Measurements from ENCODE around the gene ZBTB18.
"Not testable (repeated sequence)": the region's sequence is repeated elsewhere in the genome, so short reads cannot be mapped to it uniquely, and the experiment has no call there.

The ZBTB18 gene

DNA sequence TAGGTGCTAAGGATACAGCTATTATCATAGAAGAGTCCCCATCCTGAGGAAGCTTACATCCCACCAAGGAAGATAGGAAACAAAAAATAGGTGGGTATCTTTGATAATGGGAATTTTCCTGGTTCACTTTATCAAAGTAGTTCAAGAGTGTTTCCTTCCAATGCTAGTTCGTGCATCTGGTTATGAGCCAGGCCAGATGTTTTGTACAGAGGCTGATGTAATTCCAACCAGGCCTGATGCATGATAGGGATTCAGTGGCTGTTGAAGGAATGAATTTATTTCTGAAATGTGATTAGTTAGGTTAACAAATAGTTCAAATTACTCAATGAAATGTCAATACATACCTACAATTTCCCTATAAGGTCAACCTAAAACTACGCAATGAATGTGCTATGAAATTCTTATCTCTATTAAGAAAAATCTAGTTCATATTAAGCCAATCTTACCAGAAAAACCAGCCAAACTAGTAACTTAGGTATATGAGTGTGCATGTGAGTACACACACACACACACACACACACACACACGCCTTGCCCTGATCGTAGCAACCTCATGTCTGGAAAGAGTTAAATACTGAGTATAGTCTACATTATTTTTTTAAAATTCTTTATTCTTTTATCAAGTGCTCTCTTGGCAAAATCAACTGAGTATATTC is 9.5 kb upstream of the ZBTB18 start:
- in situ Hi-C loops (cut with MboI; ENCODE audit: low sequenced_read_pairs), result no loop called here

DNA sequence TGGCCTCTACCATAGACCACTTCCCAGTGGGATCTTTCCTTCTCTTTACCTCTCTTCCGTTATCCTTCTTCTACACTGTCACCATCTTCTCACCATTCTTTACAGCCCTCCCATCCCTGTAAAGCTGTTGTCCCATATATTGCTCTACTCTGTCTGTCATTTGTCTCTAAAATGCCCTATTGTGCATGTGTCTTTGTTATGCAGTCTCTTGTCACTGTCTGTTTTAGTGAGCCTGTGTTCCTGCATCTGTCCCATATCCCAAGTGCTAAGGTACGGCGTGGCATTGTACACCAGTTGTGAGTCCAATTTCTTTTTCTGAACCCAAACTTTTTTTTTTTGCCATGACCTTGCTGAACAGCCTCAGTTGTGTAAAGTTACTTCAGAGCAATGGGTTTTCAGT is 8.8 kb upstream of the ZBTB18 start:
- in situ Hi-C loops (cut with MboI; ENCODE audit: low sequenced_read_pairs), result no loop called here

DNA sequence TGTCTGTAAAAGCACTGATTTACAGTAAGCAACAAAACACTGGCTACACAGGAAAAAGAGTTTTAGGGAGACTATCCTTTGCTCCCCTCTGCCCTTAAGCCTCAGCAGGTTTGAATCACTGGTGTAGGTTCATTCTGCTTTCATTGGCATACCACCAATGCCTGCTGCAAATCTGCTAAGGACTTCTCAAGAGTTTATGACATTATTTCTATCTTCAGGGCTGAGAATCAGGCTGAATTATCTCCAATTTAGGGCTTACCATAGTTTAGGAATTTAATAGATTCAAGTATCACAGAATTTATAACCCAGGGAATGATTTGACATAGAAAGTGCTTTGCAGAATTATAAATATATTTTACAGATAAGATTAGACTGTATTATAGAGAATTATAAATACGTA is 6.7 kb upstream of the ZBTB18 start:
- in situ Hi-C loops (cut with MboI; ENCODE audit: low sequenced_read_pairs), result no loop called here

DNA sequence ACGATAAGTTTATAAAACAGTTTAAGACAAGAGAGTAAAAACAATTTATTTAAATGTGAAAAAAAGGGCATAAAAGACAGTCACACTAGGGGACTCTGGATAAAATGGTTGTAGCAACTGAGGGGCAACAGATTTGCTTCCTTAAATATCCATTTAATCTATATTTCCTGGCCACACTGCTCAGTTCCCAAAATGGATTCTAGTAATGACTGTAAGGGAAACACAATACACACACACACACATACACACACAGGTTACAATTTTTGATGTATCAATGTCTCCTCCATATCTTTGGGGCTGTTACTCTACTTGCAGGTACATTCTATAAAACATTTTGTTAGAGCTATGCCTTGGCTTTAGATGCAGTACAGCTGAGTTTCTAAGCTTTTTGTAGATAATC is 4.8 kb upstream of the ZBTB18 start:
- in situ Hi-C loops (cut with MboI; ENCODE audit: low sequenced_read_pairs), result not testable (repeated sequence)

DNA sequence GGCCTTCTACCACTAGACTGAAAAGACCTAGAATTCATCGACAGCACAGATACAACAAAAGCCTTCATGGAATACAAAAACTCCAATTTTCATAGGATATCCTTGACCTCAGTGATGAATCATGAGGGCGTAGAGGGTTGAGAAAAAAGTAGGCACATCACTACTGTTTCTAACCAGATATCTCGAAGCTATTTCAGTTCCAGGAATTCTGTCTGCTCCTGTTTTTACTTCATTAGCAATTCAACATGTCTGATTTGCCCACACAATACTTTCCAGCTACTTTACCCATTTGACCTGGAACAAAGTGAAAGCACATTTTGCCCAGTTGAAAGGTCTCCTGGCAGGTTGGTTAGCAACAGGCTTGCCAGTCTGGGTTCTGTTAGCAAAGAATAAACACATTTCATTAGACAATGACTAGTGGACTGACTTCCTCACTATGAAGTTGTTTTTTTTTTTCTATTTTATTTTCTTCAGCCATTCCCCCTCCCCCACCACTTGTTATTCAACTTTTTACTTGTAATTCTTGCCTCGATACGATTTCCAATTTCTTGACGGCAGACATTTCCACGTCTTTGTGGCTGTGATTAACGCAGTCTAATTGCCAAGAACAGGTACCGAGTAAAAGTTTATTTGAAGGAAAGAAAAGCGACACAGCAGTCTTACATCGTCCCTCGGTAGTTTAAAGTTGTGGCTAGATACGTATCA is 4.0 kb upstream of the ZBTB18 start:
- in situ Hi-C loops (cut with MboI; ENCODE audit: low sequenced_read_pairs), result no loop called here

DNA sequence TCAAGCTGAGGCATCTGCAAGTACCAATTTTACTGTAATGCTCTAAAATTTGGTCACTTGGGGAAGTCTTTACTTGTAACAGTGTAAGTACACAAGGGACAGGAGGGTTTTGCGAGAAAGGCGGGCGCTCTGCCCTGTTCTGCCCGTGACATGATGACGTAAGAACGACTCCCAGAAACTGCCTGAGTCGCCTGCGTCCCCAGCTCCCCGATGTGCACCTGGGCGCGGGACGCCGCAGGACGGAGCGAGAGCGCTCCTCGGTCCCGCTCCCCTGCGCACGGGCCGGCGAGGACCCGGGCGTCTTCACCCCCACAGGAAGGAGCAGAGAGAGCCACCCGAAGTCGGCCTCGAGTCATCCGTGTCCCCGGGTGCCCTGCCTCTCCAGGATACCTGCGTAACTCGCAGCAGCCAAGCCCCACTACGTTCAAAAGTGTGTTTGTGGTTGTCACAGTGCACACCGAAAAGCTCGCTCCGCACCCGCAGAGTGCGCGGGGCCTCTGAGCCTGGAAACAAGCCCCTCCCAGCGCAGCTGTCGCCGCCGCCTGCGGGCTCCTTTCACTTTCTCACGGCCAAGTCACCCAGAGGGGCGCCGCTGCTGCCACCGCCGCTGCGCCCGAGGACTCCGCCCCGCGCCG is 3.3 kb upstream of the ZBTB18 start:
- in situ Hi-C loops (cut with MboI; ENCODE audit: low sequenced_read_pairs), result no loop called here

DNA sequence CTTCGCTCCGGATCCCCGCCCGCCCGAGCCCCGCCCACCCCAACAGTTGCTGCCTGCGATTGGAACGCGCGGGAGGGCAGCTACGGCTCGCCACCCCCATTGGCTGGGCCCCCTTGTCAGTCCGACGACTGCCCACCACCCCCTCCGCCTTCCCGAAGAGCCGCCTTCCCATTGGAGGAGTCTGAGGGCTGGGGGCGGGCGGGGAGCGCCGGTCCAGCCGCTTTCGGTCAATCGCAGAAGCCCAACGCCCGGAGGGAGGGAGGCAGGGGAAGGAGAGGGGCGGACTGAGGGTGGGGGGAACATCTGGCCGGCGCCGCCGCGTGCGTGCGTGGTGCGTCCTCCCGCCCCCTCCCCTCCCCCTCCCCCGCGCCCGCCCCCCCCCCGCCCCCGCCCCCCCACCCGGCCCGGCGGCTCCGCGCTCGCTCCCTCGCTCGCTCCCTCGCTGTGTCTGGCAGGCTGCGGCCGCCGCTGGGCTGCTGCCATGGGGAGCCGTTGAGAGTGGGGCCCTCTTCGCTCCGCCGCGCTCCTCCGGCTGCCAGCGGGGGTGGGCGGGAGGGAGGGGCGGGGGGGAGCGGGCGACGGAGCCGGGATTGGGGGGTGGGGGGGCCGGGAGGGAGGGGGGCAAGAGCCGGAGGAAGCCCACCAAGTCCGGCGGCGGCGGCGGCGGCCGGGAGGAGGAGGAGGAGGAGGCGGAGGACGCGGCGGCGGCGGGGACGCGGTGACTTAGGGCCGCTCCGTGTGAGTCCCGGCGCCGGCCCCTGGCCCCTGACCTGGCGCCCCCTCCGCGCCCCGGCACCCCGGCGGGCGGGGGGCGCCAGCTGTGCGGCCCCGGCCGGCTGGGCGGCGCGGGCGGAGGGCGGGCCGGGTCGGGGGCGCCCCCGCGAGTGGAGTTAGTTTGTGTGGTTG is 2.6 kb upstream of the ZBTB18 start:
- in situ Hi-C loops (cut with MboI; ENCODE audit: low sequenced_read_pairs), result no loop called here

DNA sequence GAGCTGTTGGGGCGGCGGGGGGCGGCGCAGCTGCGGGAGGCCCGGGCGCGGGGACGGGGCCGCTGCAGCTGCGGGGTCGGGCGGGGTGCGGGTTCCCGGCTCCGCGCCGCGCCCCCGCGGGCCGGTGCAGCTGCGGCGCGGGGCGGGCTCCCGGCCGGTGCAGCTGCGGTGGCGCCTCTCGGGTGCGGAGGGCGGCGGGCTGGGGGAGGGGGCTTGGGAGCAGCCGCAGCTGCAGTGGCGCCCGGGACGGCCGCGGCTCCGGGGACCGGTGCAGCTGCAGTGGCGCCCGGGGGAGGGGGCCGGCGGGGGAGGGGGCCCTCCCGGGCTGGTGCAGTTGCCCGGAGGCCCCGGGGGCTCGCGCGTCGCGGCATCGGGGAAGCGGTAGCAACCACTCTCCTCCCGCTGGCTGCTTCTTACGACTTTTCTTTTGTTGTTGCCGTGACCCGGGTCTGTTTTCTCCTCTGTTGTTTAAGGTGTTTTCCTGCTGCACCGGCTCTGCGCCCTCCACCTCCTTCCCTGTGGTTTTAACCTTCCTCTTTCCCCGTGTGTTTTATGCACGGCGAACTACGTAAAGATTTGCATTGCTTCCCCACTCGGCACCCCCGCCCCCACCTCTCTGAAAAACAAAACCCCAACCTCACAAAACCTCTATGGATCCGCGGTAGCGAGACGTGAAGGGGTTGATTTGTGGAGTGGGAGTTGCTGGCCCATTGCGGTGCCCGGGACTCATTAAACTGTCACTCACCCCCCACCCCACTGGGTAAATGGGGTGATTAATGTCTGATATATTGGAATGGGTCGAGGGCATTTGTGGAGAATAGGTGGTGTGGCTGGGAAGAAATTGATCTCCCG is 1.7 kb upstream of the ZBTB18 start:
- in situ Hi-C loops (cut with MboI; ENCODE audit: low sequenced_read_pairs), result no loop called here

DNA sequence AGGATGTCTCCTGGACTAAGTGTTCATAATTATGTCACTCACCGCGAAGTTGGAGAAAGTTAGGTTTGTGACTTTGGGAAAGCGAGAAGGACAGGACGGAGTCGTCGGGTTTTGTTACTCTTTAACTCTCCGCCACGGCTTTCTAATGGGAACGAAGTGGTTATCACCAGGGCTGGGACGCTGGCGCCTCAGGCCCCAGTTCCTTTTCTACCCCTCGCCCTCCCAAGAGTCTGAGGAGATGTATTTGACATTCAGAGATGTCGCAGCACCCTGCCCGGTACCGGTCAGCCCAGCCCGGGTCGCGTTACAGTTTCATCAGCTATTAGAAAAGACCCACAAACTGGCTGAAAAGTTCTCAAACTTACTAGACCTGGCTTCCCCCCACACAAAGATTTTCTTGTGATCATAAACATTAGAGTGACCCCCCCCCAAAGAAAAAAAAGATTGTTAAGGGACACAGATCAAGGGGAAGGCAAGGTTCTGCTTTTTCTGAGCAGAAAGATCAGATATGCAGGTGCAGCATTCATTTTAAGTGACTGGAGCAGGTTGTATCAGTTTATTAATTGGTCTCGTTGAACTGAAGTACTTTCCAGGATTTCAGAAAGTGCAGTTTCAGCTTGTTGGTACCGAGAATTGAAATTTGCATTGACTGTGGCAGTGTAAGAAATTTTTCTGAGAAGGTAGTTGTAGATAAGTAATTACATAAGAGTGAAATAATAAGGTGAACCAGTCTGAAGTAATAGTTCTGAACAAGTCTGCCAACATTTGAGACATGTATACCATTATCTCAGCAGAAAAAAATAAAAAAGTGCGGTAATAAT is 859 bp upstream of the ZBTB18 start:
- in situ Hi-C loops (cut with MboI; ENCODE audit: low sequenced_read_pairs), result no loop called here

DNA sequence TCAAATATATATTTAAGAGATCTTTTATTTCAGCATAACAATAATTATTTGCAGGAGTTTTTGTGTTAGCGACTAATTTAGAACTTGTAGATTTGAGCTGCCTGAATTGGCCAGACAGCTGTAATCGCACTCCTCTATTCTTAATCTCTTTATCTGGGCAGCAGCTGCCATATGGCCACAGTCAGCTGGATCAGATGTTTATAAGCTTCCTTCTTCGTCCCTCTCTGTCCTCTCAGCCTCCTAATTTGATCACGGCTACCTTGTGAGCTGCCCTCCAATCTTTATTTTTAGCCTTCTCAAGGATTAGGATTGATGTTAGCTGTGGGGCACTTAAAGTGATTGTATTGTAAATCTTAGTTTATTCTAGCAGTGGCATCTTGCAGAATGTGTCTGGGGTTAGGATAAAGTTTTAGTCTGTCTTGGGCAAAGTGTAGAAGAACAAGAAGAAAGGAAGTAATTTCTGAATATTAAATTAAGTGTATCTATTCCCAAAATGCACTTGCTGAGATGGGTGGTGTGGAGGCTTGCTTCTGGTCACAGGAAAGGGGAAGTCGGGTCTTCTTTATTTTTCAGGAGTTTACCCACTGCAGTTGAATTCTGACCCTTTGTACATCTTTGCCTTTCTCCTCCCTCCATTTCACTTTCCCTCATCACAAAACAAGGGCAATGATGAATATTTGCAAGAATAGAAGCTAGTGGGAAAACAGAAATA is 1.1 kb downstream of the ZBTB18 start:
- in situ Hi-C loops (cut with MboI; ENCODE audit: low sequenced_read_pairs), result no loop called here

DNA sequence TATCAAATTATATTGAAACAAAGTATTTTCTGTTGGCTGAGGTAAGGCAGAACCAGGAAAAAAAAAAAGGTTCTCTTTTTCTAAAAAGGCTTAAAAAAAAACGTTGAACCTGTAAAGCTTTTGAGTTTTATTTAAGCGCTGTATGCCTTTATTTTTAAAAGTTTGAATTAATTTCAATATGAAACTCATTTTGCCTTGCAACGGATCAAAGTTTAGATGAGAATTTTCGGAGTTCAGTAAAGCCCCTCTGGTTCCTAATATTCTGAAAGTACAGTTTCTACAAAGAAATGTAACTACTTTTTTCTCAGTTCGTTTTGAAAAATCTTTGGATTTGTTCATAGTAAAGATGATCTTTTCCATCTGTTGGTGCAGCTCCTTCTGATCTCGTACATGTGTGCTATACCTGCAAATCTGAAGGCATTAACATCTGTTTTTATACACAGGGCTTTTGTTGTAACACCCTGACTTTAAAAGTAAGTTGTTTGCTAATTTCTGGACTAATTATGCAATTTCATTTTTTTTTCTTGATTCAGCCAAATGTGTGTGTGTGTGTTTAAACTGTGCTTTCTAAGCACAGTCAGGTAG is 1.7 kb downstream of the ZBTB18 start:
- in situ Hi-C loops (cut with MboI; ENCODE audit: low sequenced_read_pairs), result no loop called here

DNA sequence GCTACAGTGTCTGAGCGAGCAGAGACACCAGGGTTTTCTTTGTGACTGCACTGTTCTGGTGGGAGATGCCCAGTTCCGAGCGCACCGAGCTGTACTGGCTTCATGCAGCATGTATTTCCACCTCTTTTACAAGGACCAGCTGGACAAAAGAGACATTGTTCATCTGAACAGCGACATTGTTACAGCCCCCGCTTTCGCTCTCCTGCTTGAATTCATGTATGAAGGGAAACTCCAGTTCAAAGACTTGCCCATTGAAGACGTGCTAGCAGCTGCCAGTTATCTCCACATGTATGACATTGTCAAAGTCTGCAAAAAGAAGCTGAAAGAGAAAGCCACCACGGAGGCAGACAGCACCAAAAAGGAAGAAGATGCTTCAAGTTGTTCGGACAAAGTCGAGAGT is 2.7 kb downstream of the ZBTB18 start:
- in situ Hi-C loops (cut with MboI; ENCODE audit: low sequenced_read_pairs), result no loop called here

DNA sequence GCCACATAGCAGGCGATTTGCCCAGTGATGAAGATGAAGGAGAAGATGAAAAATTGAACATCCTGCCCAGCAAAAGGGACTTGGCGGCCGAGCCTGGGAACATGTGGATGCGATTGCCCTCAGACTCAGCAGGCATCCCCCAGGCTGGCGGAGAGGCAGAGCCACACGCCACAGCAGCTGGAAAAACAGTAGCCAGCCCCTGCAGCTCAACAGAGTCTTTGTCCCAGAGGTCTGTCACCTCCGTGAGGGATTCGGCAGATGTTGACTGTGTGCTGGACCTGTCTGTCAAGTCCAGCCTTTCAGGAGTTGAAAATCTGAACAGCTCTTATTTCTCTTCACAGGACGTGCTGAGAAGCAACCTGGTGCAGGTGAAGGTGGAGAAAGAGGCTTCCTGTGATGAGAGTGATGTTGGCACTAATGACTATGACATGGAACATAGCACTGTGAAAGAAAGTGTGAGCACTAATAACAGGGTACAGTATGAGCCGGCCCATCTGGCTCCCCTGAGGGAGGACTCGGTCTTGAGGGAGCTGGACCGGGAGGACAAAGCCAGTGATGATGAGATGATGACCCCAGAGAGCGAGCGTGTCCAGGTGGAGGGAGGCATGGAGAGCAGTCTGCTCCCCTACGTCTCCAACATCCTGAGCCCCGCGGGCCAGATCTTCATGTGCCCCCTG is 3.3 kb downstream of the ZBTB18 start:
- in situ Hi-C loops (cut with MboI; ENCODE audit: low sequenced_read_pairs), result no loop called here

DNA sequence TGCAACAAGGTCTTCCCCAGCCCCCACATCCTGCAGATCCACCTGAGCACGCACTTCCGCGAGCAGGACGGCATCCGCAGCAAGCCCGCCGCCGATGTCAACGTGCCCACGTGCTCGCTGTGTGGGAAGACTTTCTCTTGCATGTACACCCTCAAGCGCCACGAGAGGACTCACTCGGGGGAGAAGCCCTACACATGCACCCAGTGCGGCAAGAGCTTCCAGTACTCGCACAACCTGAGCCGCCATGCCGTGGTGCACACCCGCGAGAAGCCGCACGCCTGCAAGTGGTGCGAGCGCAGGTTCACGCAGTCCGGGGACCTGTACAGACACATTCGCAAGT is 3.8 kb downstream of the ZBTB18 start:
- in situ Hi-C loops (cut with MboI; ENCODE audit: low sequenced_read_pairs), result no loop called here

DNA sequence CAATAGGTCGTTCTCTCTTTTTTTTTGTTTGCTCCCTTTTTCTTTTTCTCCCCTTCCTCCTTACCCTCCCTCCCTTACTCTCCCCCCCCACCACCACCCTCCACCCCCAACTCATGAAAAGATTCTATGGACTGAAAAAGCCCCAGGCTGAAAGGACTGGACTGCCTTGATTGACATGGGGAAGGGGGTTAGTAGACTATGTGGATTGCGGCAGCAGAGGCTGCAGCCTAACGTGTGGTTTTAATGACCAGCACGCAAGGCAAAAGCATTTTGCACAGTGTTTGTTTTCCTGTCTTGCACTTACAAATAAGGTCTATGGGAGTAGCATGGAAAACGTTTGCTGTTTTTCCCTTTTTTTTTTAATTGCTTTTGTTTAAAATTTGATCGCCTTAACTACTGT is 5.5 kb downstream of the ZBTB18 start:
- in situ Hi-C loops (cut with MboI; ENCODE audit: low sequenced_read_pairs), result no loop called here

DNA sequence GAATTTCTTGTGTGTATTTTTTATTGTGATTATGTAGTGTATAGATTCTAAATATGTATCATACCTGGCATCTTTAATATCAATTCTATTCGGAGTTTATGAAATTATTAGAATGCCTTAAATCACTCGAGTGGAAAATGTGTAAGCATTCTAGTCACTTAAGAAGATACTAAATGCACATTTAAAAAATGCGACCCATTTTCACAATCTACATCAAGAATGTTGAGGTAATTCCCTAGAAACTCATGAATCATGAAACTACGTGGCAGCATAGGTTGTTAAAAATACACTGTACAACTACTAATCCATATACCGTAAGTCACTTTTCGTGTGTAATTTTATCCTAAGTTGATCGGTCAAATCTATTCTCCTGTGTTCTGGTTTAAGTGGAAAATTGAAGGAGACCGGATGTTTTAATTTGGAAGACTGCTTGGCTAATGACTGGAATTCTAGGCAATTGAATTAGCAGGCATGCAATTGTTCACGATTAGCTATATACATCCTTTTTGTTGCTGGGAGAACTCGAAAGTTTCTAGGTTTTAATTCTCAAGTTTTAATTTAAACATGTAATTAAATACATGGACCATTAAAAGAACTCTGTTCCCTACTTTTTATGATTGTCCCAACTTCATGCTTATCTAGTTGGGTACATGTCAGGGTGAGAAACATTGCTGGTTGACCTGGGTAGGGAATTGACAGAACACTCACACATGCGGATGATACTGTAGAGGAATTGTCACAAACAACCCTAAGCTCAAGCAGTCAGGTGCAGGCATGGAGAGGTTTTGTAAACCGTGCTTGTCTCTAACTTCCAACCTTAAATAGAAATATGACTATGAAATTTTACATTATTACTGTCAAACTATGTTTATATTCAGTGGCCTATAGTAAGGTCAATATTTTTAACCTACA is 6.6 kb downstream of the ZBTB18 start:
- in situ Hi-C loops (cut with MboI; ENCODE audit: low sequenced_read_pairs), result no loop called here

DNA sequence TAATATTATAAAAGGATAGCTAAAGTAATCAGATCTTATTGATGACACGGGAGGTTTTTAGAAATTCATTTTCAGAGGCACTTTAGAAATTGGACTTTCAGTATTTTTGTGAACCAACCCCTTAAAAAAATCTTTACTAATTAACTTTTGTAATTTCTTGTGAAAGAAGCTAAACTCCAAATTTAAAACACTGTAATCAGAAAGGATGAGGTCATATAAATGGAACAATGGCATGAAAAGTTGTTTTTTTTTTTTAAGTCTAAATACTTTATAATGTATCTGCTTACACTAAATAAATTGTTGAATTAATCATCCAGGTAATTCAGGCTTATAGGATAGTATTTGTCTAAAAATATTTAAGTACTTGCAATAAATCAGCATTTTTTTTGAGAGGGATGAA is 9.0 kb downstream of the ZBTB18 start:
- in situ Hi-C loops (cut with MboI; ENCODE audit: low sequenced_read_pairs), result no loop called here
